RWPE1 (cell line): ENCODE measurements around the gene SLC45A3.

Experiments
- CTCF ChIA-PET: fragments of 350-600 bp; sonication (Branson Sonifier 250); formaldehyde crosslinking; extraction: SDS; loops from one replicate; lab custom pipeline; 2021; lab: Yijun Ruan, JAX
- POLR2A ChIA-PET: fragments of 400-600 bp; formaldehyde crosslinking; extraction: SDS; loops from one replicate; lab custom pipeline; 2020; ENCODE audit warnings: antibody characterized with exemption; ENCODE audit not compliant: low non-redundant PET; lab: Yijun Ruan, JAX
- DNase-seq: peaks from one replicate; pipeline ENCODE4 v3.0.0; 2012; ENCODE audit warnings: low spot score
- H3K27ac ChIP-seq: fragments of 450-650 bp; 2 replicates; pipeline ENCODE4 v1.5.1; 2017
- CTCF ChIP-seq: fragments of 450-650 bp; conservative IDR thresholded peaks from 2 replicates; pipeline ENCODE4 v1.5.1; 2017; ENCODE audit warnings: low read depth, mild to moderate bottlenecking

SLC45A3 gene

GRCh38 chr1:205663286-205663936 lies 16.9 kb downstream of the SLC45A3 start:
- CTCF ChIA-PET, result interaction anchor here (0.6 to 12.4 kb wide), 7 partner anchors 18 to 245 kb away, joined by 3 to 472 read pairs (median 3); no protein-coding TSS in a partner anchor

GRCh38 chr1:205662791-205663190 lies 17.5 kb downstream of the SLC45A3 start:
- H3K27ac ChIP-seq, result no peak overlapping the region
- POLR2A ChIA-PET, result no interaction called here
- CTCF ChIA-PET, result interaction anchor here (0.6 to 12.4 kb wide), 9 partner anchors 19 to 592 kb away, joined by 3 to 472 read pairs (median 4); no protein-coding TSS in a partner anchor
- TF ChIP-seq CTCF, result no peak
- no peak for DNase-seq

More at GRCh38 chr1:205663286-205663936, 16.9 kb downstream of the SLC45A3 start:
- POLR2A ChIA-PET, result no interaction called here
- no peak for DNase-seq
- TF ChIP-seq CTCF, result no peak
- H3K27ac ChIP-seq, result no peak overlapping the region

- H3K27ac ChIP-seq, result no peak overlapping the region
- ChIA-PET CTCF (interaction anchor here (0.7 to 12.4 kb wide), 7 partner anchors 22 to 592 kb away, joined by 3 to 472 read pairs (median 4); no protein-coding TSS in a partner anchor), POLR2A (no interaction called here)
Measured at GRCh38 chr1:205662135-205662738, 18.1 kb downstream of the SLC45A3 start.

GRCh38 chr1:205661429-205662134 lies 18.7 kb downstream of the SLC45A3 start:
- H3K27ac ChIP-seq, result no peak overlapping the region
- no peak for DNase-seq
- CTCF ChIA-PET, result interaction anchor here (0.5 to 12.4 kb wide), 10 partner anchors 19 to 375 kb away, joined by 3 to 472 read pairs (median 6); partner anchors contain the start of genes ELK4 and SLC45A3
- POLR2A ChIA-PET, result no interaction called here
- TF ChIP-seq CTCF, result no peak

More at GRCh38 chr1:205662135-205662738, 18.1 kb downstream of the SLC45A3 start:
- TF ChIP-seq CTCF, result no peak
- no peak for DNase-seq

GRCh38 chr1:205660361-205660760 lies 19.9 kb downstream of the SLC45A3 start:
- H3K27ac ChIP-seq, result no peak overlapping the region
- POLR2A ChIA-PET, result no interaction called here
- CTCF ChIA-PET, result interaction anchor here (0.6 to 12.4 kb wide), 10 partner anchors 9 to 790 kb away, joined by 3 to 472 read pairs (median 29); partner anchors contain the start of genes ELK4 and SLC45A3
- no peak for TF ChIP-seq CTCF
- DNase-seq, result no peak

- no peak overlapping the region for H3K27ac ChIP-seq
- TF ChIP-seq CTCF, result peak; percentile 88
- ChIA-PET POLR2A (interaction anchor here (1.4 to 2.1 kb wide), 2 partner anchors 50 to 67 kb away, joined by 4 to 29 read pairs; no protein-coding TSS in a partner anchor), CTCF (interaction anchor here (0.5 to 12.4 kb wide), 49 partner anchors 10 to 1075 kb away, joined by 3 to 472 read pairs (median 6); partner anchors contain the start of genes ELK4 and SLC45A3)
- peak; percentile 91 for DNase-seq
Measured at GRCh38 chr1:205658943-205659581, 21.2 kb downstream of the SLC45A3 start.
